Stomach (tissue), 4 donors: ENCODE data around the gene THBS1.

Experiments
- EP300 ChIP-seq: sonication (generic); formaldehyde crosslinking; IDR thresholded peaks from one replicate; pipeline ENCODE4 v1.6.1; 2017; ENCODE audit warnings: antibody characterized with exemption
- POLR2A ChIP-seq, 4 donors: fragments of 450-650 bp; IDR thresholded peaks; one replicate each; pipeline ENCODE4 v1.6.1; 2016; ENCODE audit warnings: antibody characterized with exemption in 4 of 4, control low read depth in 2 of 4, mild to moderate bottlenecking in 1 of 4, moderate library complexity in 1 of 4
- POLR2AphosphoS5 ChIP-seq, 3 donors: sonication (generic); formaldehyde crosslinking; IDR thresholded peaks; one replicate each; pipeline ENCODE4 v1.6.1; 2016; ENCODE audit warnings: antibody characterized with exemption in 3 of 3
- TF ChIP-seq, protein P1 (sequence below), 7 experiments: fragments of 450-650 bp in 4 of 7; fragments of 200-600 bp in 3 of 7; sonication (generic) in 3 of 7; IDR thresholded peaks; one replicate each; pipeline ENCODE4 v1.5.1; 2016 to 2019; ENCODE audit warnings: antibody characterized with exemption in 7 of 7, control low read depth in 2 of 7, mild to moderate bottlenecking in 1 of 7

DNA sequence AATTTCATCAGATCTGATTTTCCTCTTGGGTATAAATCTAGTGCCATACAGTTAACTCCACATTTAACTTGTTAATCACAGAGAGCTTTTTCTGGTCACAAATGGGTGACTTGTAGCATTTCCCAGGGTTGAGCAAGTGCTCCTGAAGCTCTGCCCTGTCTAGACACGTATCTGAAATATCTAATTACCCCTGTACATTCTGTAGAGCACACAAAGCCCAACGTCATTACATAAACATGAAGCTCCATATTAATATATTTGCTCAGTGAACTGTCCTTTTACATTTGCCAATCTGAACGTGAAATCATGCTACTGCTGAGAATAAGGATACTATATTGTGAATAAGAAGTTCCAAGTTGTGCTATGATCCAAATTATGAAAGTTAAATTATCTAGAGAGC, 49.0 kb downstream of the THBS1 start:
- TF ChIP-seq, protein P1, sequence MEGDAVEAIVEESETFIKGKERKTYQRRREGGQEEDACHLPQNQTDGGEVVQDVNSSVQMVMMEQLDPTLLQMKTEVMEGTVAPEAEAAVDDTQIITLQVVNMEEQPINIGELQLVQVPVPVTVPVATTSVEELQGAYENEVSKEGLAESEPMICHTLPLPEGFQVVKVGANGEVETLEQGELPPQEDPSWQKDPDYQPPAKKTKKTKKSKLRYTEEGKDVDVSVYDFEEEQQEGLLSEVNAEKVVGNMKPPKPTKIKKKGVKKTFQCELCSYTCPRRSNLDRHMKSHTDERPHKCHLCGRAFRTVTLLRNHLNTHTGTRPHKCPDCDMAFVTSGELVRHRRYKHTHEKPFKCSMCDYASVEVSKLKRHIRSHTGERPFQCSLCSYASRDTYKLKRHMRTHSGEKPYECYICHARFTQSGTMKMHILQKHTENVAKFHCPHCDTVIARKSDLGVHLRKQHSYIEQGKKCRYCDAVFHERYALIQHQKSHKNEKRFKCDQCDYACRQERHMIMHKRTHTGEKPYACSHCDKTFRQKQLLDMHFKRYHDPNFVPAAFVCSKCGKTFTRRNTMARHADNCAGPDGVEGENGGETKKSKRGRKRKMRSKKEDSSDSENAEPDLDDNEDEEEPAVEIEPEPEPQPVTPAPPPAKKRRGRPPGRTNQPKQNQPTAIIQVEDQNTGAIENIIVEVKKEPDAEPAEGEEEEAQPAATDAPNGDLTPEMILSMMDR (IDR thresholded peaks at IDR 0.05) = no peak
- TF ChIP-seq POLR2AphosphoS5 (IDR thresholded peaks at IDR 0.05) (no peak), POLR2A (IDR thresholded peaks at IDR 0.05) (no peak), EP300 (no peak)
